ENCODE measurements around the gene FANCM.

- TF ChIP-seq CTCF (IDR thresholded peaks at IDR 0.05), result no peak
- no peak for TF ChIP-seq POLR2A (IDR thresholded peaks at IDR 0.05)
These were observed 49.5 kb downstream of the FANCM start for GRCh38 chr14:45185100-45185814.

Data from esophagus squamous epithelium (tissue), 4 donors.